Left lung (tissue), 10 donors: ENCODE results near the gene ADAM10. TPM values are rescaled to one million over a fixed set of nuclear protein-coding genes. Genes with fewer than 3 reads are reported as not detected.

Experiments
- ATAC-seq: fragments of 200-7000 bp; cut with Tn5 transposase; one replicate; pipeline ENCODE4 v1.9.1; 2020; ENCODE audit warnings: moderate library complexity
- DNase-seq, 4 donors: peaks; one replicate each; pipeline ENCODE4 v3.0.0-alpha.2; 2013 to 2020
- H3K27ac ChIP-seq, 2 donors: fragments of 200-600 bp; sonication (generic) in 1 of 2; one replicate each; pipeline versions ENCODE4 v1.5.0 to v1.8.0; 2020 to 2021
- H3K27me3 ChIP-seq, 2 donors: fragments of 200-600 bp; sonication (generic) in 1 of 2; one replicate each; pipeline versions ENCODE4 v1.5.0 to v1.8.0; 2020 to 2021
- H3K36me3 ChIP-seq, 2 donors: fragments of 200-600 bp; sonication (generic) in 1 of 2; one replicate each; pipeline versions ENCODE4 v1.5.0 to v1.8.0; 2020 to 2021
- H3K4me1 ChIP-seq, 2 donors: fragments of 200-600 bp; one replicate each; pipeline ENCODE4 v1.8.0; 2021
- H3K4me3 ChIP-seq, 2 donors: fragments of 200-600 bp; sonication (generic) in 1 of 2; one replicate each; pipeline versions ENCODE4 v1.5.0 to v1.8.0; 2020 to 2021; ENCODE audit warnings: mild to moderate bottlenecking in 1 of 2
- H3K9me3 ChIP-seq, 2 donors: fragments of 200-600 bp; sonication (generic) in 1 of 2; one replicate each; pipeline versions ENCODE4 v1.5.0 to v1.8.0; 2020 to 2021
- CTCF ChIP-seq, 2 donors: fragments of 200-600 bp; sonication (generic) in 1 of 2; IDR thresholded peaks; one replicate each; pipeline versions ENCODE4 v1.5.0 to v1.8.0; 2021; ENCODE audit warnings: antibody characterized with exemption in 2 of 2
- intact Hi-C, 2 donors: fragments of 100-400 bp; cut with DNase I; formaldehyde crosslinking; loops; one replicate each; pipeline versions ENCODE4 v1.11.2 to v1.14.2; 2022
- polyA plus RNA-seq, 6 donors: library from polyadenylated mRNA; unstranded; fragments of 120-200 nt; gene quantifications; one replicate each; pipeline ENCODE4 v1.2.1, GENCODE V29; 2013; ENCODE audit not compliant: insufficient read length in 6 of 6
- total RNA-seq, 2 donors: library from RNA; stranded (reverse); fragmentation: NEBNext Ultra II Directional; extraction: Animal tissue kit (Norgen Biotek cat#: 25700); gene quantifications; one replicate each; pipeline ENCODE4 v1.2.1, GENCODE V29; 2021
- donor health status: DM: no; HTN: yes; CAD: no.
- donor health status: DM: no; HTN: no; CAD: no.

The ADAM10 gene
- total and polyA plus RNA-seq, 8 donors: 130 to 167 (median 156) TPM

GRCh38 chr15:58583171-58583908 lies 166.2 kb downstream of the ADAM10 start:
- peaks cover 0 to 3% of the 10 kb centered on the region in 2 donors for H3K9me3 ChIP-seq
- DNase-seq (no peak), ATAC-seq (no peak)
- H3K4me1 ChIP-seq: no peaks in the 10 kb centered on the region
- TF ChIP-seq CTCF (IDR thresholded peaks at IDR 0.05): no peak
- no peak overlapping the region for H3K4me3 ChIP-seq
- intact Hi-C loops: no loop called here
- H3K27me3 ChIP-seq: no peaks in the 10 kb centered on the region
- no peaks in the 10 kb centered on the region for H3K36me3 ChIP-seq
- no peak overlapping the region for H3K27ac ChIP-seq

GRCh38 chr15:58582160-58582559 lies 167.3 kb downstream of the ADAM10 start:
- H3K4me3 ChIP-seq: no peak overlapping the region
- H3K27me3 ChIP-seq: no peaks in the 10 kb centered on the region
- H3K36me3 ChIP-seq: no peaks in the 10 kb centered on the region
- intact Hi-C loops: no loop called here
- DNase-seq (no peak), ATAC-seq (peak; percentile 31)
- H3K27ac ChIP-seq: no peak overlapping the region
- peaks cover 0 to 3% of the 10 kb centered on the region in 2 donors for H3K9me3 ChIP-seq
- no peak for TF ChIP-seq CTCF (IDR thresholded peaks at IDR 0.05)
- H3K4me1 ChIP-seq: no peaks in the 10 kb centered on the region

- no peak overlapping the region for H3K27ac ChIP-seq
- no peaks in the 10 kb centered on the region for H3K36me3 ChIP-seq
- no peak for ATAC-seq
- no peaks in the 10 kb centered on the region for H3K4me1 ChIP-seq
- no peak for TF ChIP-seq CTCF (IDR thresholded peaks at IDR 0.05)
- intact Hi-C loops: no loop called here
- H3K9me3 ChIP-seq: no peaks in the 10 kb centered on the region
- H3K4me3 ChIP-seq: no peak overlapping the region
- no peaks in the 10 kb centered on the region for H3K27me3 ChIP-seq
- DNase-seq: no peak
Observed at GRCh38 chr15:58576657-58577056, 172.8 kb downstream of the ADAM10 start.

- intact Hi-C loops: no loop called here
- Histone ChIP-seq H3K4me1 (no peaks in the 10 kb centered on the region), H3K36me3 (no peaks in the 10 kb centered on the region), H3K4me3 (no peak overlapping the region), H3K27me3 (no peaks in the 10 kb centered on the region), H3K27ac (no peak overlapping the region), H3K9me3 (no peaks in the 10 kb centered on the region)
- DNase-seq: no peak
- no peak for ATAC-seq
- no peak for TF ChIP-seq CTCF (IDR thresholded peaks at IDR 0.05)
Observed at GRCh38 chr15:58575045-58575786, 174.3 kb downstream of the ADAM10 start.

- Histone ChIP-seq H3K27me3 (no peaks in the 10 kb centered on the region), H3K27ac (no peak overlapping the region), H3K9me3 (no peaks in the 10 kb centered on the region), H3K4me1 (no peaks in the 10 kb centered on the region), H3K4me3 (no peak overlapping the region), H3K36me3 (no peaks in the 10 kb centered on the region)
- ATAC-seq (no peak), DNase-seq (no peak)
- no peak for TF ChIP-seq CTCF (IDR thresholded peaks at IDR 0.05)
- intact Hi-C loops: no loop called here
Observed at GRCh38 chr15:58574631-58575030, 174.9 kb downstream of the ADAM10 start.
